Trophoblast cell (in vitro differentiated cells and primary cell): Measurements from ENCODE around the gene TTLL5.

Experiments
- DNase-seq, 2 donors: peaks; one replicate each; pipeline ENCODE4 v3.0.0-alpha.2; 2016
- H2AFZ ChIP-seq: 2 replicates; pipeline ENCODE4 v1.6.1; 2013; ENCODE audit warnings: low read length, moderate library complexity, mild to moderate bottlenecking; ENCODE audit not compliant: insufficient read depth, poor library complexity
- H2AK5ac ChIP-seq: 2 replicates; pipeline ENCODE4 v1.6.1; 2013; ENCODE audit warnings: mild to moderate bottlenecking, low read length
- H2BK120ac ChIP-seq: 2 replicates; pipeline ENCODE4 v1.6.1; 2013; ENCODE audit warnings: low read length, mild to moderate bottlenecking, moderate library complexity; ENCODE audit not compliant: insufficient read depth, poor library complexity
- H2BK12ac ChIP-seq: 2 replicates; pipeline ENCODE4 v1.6.1; 2013; ENCODE audit warnings: mild to moderate bottlenecking, low read length, moderate library complexity
- H2BK5ac ChIP-seq: 2 replicates; pipeline ENCODE4 v1.6.1; 2013; ENCODE audit warnings: low read length, low read depth, moderate library complexity, mild to moderate bottlenecking; ENCODE audit not compliant: poor library complexity
- H3K14ac ChIP-seq: 2 replicates; pipeline ENCODE4 v1.6.1; 2013; ENCODE audit warnings: mild to moderate bottlenecking, low read length
- H3K18ac ChIP-seq: 2 replicates; pipeline ENCODE4 v1.6.1; 2013; ENCODE audit warnings: mild to moderate bottlenecking, low read length
- H3K23ac ChIP-seq: 2 replicates; pipeline ENCODE4 v1.6.1; 2013; ENCODE audit warnings: low read length
- H3K27ac ChIP-seq: 2 replicates; pipeline ENCODE4 v1.5.1; 2013; ENCODE audit warnings: low read depth, mild to moderate bottlenecking, inconsistent platforms, low read length, moderate library complexity
- H3K27me3 ChIP-seq: 2 replicates; pipeline ENCODE4 v1.6.1; 2013; ENCODE audit warnings: inconsistent platforms, mild to moderate bottlenecking, low read length, moderate library complexity; ENCODE audit not compliant: insufficient read depth
- H3K36me3 ChIP-seq, 2 experiments: 1 replicate in 1 of 2; 2 replicates in 1 of 2; pipeline ENCODE4 v1.6.1; 2013; ENCODE audit warnings: low read length in 2 of 2, mild to moderate bottlenecking in 2 of 2, moderate library complexity in 1 of 2; ENCODE audit not compliant: insufficient read depth in 2 of 2, control insufficient read depth in 1 of 2
- H3K4ac ChIP-seq: 2 replicates; pipeline ENCODE4 v1.6.1; 2013; ENCODE audit warnings: low read depth, mild to moderate bottlenecking, low read length, moderate library complexity
- H3K4me1 ChIP-seq, 2 experiments: 1 replicate in 1 of 2; 2 replicates in 1 of 2; pipeline ENCODE4 v1.6.1; 2013; ENCODE audit warnings: low read length in 2 of 2, mild to moderate bottlenecking in 2 of 2, moderate library complexity in 1 of 2; ENCODE audit not compliant: insufficient read depth in 2 of 2, control insufficient read depth in 1 of 2
- H3K4me2 ChIP-seq: 2 replicates; pipeline ENCODE4 v1.6.1; 2013; ENCODE audit warnings: inconsistent platforms, mild to moderate bottlenecking, low read length, moderate library complexity
- H3K4me3 ChIP-seq: 2 replicates; pipeline ENCODE4 v1.5.1; 2013; ENCODE audit warnings: mild to moderate bottlenecking, low read depth, low read length, inconsistent platforms
- H3K79me1 ChIP-seq: one replicate; pipeline ENCODE4 v1.6.1; 2013; ENCODE audit warnings: low read length
- H3K79me2 ChIP-seq: 2 replicates; pipeline ENCODE4 v1.6.1; 2013; ENCODE audit warnings: low read length, mild to moderate bottlenecking; ENCODE audit not compliant: control insufficient read depth, insufficient read depth, poor library complexity
- H3K9ac ChIP-seq: 2 replicates; pipeline ENCODE4 v1.6.1; 2013; ENCODE audit warnings: mild to moderate bottlenecking, low read length
- H3K9me3 ChIP-seq: 2 replicates; pipeline ENCODE4 v1.6.1; 2013; ENCODE audit warnings: low read depth, mild to moderate bottlenecking, control low read depth, inconsistent platforms, low read length; ENCODE audit not compliant: insufficient read depth
- H4K12ac ChIP-seq: 2 replicates; pipeline ENCODE4 v1.6.1; 2013; ENCODE audit warnings: low read depth, mild to moderate bottlenecking, low read length, moderate library complexity
- H4K8ac ChIP-seq: 2 replicates; pipeline ENCODE4 v1.6.1; 2013; ENCODE audit warnings: low read depth, mild to moderate bottlenecking, low read length, moderate library complexity
- H4K91ac ChIP-seq: one replicate; pipeline ENCODE4 v1.6.1; 2013; ENCODE audit warnings: low read depth, mild to moderate bottlenecking, low read length, moderate library complexity
- WGBS: extraction: QIAGEN DNeasy Blood & Tissue Kit; methylation state at CpG from one replicate; pipeline ENCODE4 v1.1.7; 2013; ENCODE audit warnings: missing lambda C conversion rate; ENCODE audit not compliant: insufficient read length, insufficient coverage; ENCODE audit errors: extremely low coverage; 5-methylcytosine and 5-hydroxymethylcytosine counted together

TTLL5 gene

GRCh38 chr14:75822522-75823141, 161.6 kb downstream of the TTLL5 start:
- H3K79me2 ChIP-seq = no peaks in the 10 kb centered on the region
- H3K23ac ChIP-seq = no peak overlapping the region
- no peak overlapping the region for H2AK5ac ChIP-seq
- H3K9me3 ChIP-seq = no peaks in the 10 kb centered on the region
- no peak overlapping the region for H3K18ac ChIP-seq
- no peak overlapping the region for H2BK12ac ChIP-seq
- no peak overlapping the region for H4K12ac ChIP-seq
- H3K4me1 ChIP-seq = peaks cover 2 to 8% of the 10 kb centered on the region in 2 experiments
- DNase-seq = no peak
- no peak overlapping the region for H3K4me2 ChIP-seq
- no peak overlapping the region for H3K4me3 ChIP-seq
- H3K27me3 ChIP-seq = no peaks in the 10 kb centered on the region
- H2BK5ac ChIP-seq = no peak overlapping the region
- H3K9ac ChIP-seq = no peak overlapping the region
- peak overlapping the region; percentile 32 for H3K27ac ChIP-seq
- no CpG with 5 or more reads among the region's 7 CpGs for WGBS
- peak overlapping the region; percentile 3 for H4K91ac ChIP-seq
- no peak overlapping the region for H2AFZ ChIP-seq
- no peak overlapping the region for H4K8ac ChIP-seq
- H3K79me1 ChIP-seq = peaks cover 1% of the 10 kb centered on the region
- H3K4ac ChIP-seq = no peak overlapping the region
- H3K14ac ChIP-seq = no peak overlapping the region
- peaks cover 7 to 10% of the 10 kb centered on the region in 2 experiments for H3K36me3 ChIP-seq
- peak overlapping the region; percentile 6 for H2BK120ac ChIP-seq

GRCh38 chr14:75823334-75823733, 162.3 kb downstream of the TTLL5 start:
- H4K91ac ChIP-seq = peak overlapping the region; percentile 32
- no peak overlapping the region for H3K18ac ChIP-seq
- H2AK5ac ChIP-seq = no peak overlapping the region
- no peak overlapping the region for H2AFZ ChIP-seq
- peaks cover 9 to 10% of the 10 kb centered on the region in 2 experiments for H3K36me3 ChIP-seq
- H3K9ac ChIP-seq = no peak overlapping the region
- no peak overlapping the region for H3K4me3 ChIP-seq
- no peaks in the 10 kb centered on the region for H3K79me2 ChIP-seq
- DNase-seq = no peak
- H3K27ac ChIP-seq = no peak overlapping the region
- peak overlapping the region; percentile 5 for H2BK120ac ChIP-seq
- H3K14ac ChIP-seq = no peak overlapping the region
- H3K4me2 ChIP-seq = no peak overlapping the region
- H4K8ac ChIP-seq = peak overlapping the region; percentile 35
- H3K79me1 ChIP-seq = peaks cover 1% of the 10 kb centered on the region
- H3K4me1 ChIP-seq = peaks cover 2 to 8% of the 10 kb centered on the region in 2 experiments
- H3K23ac ChIP-seq = no peak overlapping the region
- peak overlapping the region; percentile 41 for H2BK5ac ChIP-seq
- H3K27me3 ChIP-seq = no peaks in the 10 kb centered on the region
- no peak overlapping the region for H4K12ac ChIP-seq
- no peaks in the 10 kb centered on the region for H3K9me3 ChIP-seq
- WGBS = no CpG with 5 or more reads among the region's 4 CpGs
- H3K4ac ChIP-seq = no peak overlapping the region
- peak overlapping the region; percentile 22 for H2BK12ac ChIP-seq

GRCh38 chr14:75824318-75824717, 163.3 kb downstream of the TTLL5 start:
- Histone ChIP-seq H3K9me3 (no peaks in the 10 kb centered on the region), H3K9ac (no peak overlapping the region), H3K36me3 (peaks cover 9 to 10% of the 10 kb centered on the region in 2 experiments), H3K4me1 (peaks cover 2 to 8% of the 10 kb centered on the region in 2 experiments), H3K14ac (no peak overlapping the region), H3K27me3 (no peaks in the 10 kb centered on the region), H2BK120ac (no peak overlapping the region), H3K27ac (no peak overlapping the region), H3K4me2 (no peak overlapping the region), H2BK12ac (no peak overlapping the region), H3K23ac (no peak overlapping the region), H4K91ac (no peak overlapping the region), H2BK5ac (no peak overlapping the region), H2AK5ac (no peak overlapping the region), H3K4ac (no peak overlapping the region), H4K12ac (no peak overlapping the region), H3K79me1 (peaks cover 1% of the 10 kb centered on the region), H4K8ac (no peak overlapping the region), H3K18ac (no peak overlapping the region), H3K79me2 (no peaks in the 10 kb centered on the region), H3K4me3 (no peak overlapping the region), H2AFZ (no peak overlapping the region)
- no CpG with 5 or more reads among the region's 3 CpGs for WGBS
- DNase-seq = no peak

- no peak overlapping the region for H3K23ac ChIP-seq
- H3K27ac ChIP-seq = no peak overlapping the region
- no peak overlapping the region for H2BK120ac ChIP-seq
- H3K9ac ChIP-seq = no peak overlapping the region
- H2BK5ac ChIP-seq = no peak overlapping the region
- no peak overlapping the region for H2BK12ac ChIP-seq
- DNase-seq = no peak
- peaks cover 2 to 8% of the 10 kb centered on the region in 2 experiments for H3K4me1 ChIP-seq
- H4K8ac ChIP-seq = no peak overlapping the region
- H3K79me1 ChIP-seq = peaks cover 1% of the 10 kb centered on the region
- no peak overlapping the region for H2AK5ac ChIP-seq
- no peak overlapping the region for H4K91ac ChIP-seq
- no peak overlapping the region for H2AFZ ChIP-seq
- H3K9me3 ChIP-seq = no peaks in the 10 kb centered on the region
- no peaks in the 10 kb centered on the region for H3K27me3 ChIP-seq
- WGBS = no CpG with 5 or more reads among the region's 3 CpGs
- no peak overlapping the region for H3K4ac ChIP-seq
- H3K14ac ChIP-seq = no peak overlapping the region
- H3K4me3 ChIP-seq = no peak overlapping the region
- no peaks in the 10 kb centered on the region for H3K79me2 ChIP-seq
- H3K4me2 ChIP-seq = no peak overlapping the region
- H3K36me3 ChIP-seq = peaks cover 5 to 6% of the 10 kb centered on the region in 2 experiments
- H4K12ac ChIP-seq = no peak overlapping the region
- no peak overlapping the region for H3K18ac ChIP-seq
These were observed 164.1 kb downstream of the TTLL5 start for GRCh38 chr14:75825147-75825592.
